ENCODE results near the gene CSF3. TPM values are rescaled to one million over a fixed set of nuclear protein-coding genes. Genes with fewer than 3 reads are reported as not detected.

CSF3 gene
- total RNA-seq, 1 experiment from 2014 or later = not detected

- Histone ChIP-seq H3T11ph (ENCODE audit: low read length) (no peak overlapping the region), H3K9ac (ENCODE audit: extremely low read depth, insufficient read length, low read length) (no peak overlapping the region), H3K27me3 (ENCODE audit: insufficient read depth, low read length) (no peaks in the 10 kb centered on the region), H3K4ac (ENCODE audit: low read depth, low read length) (no peak overlapping the region), H3K18ac (ENCODE audit: insufficient read length, low read depth, low read length) (no peak overlapping the region), H4K20me1 (ENCODE audit: control insufficient read depth, insufficient read depth, insufficient read length) (no peaks in the 10 kb centered on the region), H2AK5ac (ENCODE audit: insufficient read length, low read length) (no peak overlapping the region), H2BK15ac (ENCODE audit: low read depth, low read length) (no peak overlapping the region), H3K23me2 (ENCODE audit: insufficient read length, low read depth, low read length, poor library complexity, severe bottlenecking) (no peaks in the 10 kb centered on the region), H4K91ac (ENCODE audit: insufficient read length, low read depth, low read length) (no peak overlapping the region), H3K27ac (ENCODE audit: insufficient read length, low read depth, low read length) (no peak overlapping the region), H3K79me2 (ENCODE audit: insufficient read depth, low read length) (no peaks in the 10 kb centered on the region), H2BK12ac (ENCODE audit: insufficient read length, low read depth, low read length) (no peak overlapping the region), H3K14ac (ENCODE audit: insufficient read depth, low read length) (no peak overlapping the region), H2BK120ac (ENCODE audit: low read depth, low read length, poor library complexity, severe bottlenecking) (no peak overlapping the region), H3K56ac (ENCODE audit: insufficient read length, low read depth, low read length) (no peak overlapping the region), H3K4me2 (ENCODE audit: insufficient read depth, insufficient read length, low read length) (no peak overlapping the region), H3K23ac (ENCODE audit: insufficient read length, low read depth, low read length) (no peak overlapping the region), H2AFZ (ENCODE audit: low read length) (no peak overlapping the region), H2BK5ac (ENCODE audit: insufficient read length, low read length) (no peak overlapping the region), H4K8ac (replicated peaks; ENCODE audit: insufficient read length, low read depth, low read length) (no peak overlapping the region), H2BK20ac (ENCODE audit: low read depth, low read length, poor library complexity, severe bottlenecking) (no peak overlapping the region), H3K79me1 (ENCODE audit: insufficient read depth, low read depth, low read length, poor library complexity, severe bottlenecking) (no peaks in the 10 kb centered on the region), H4K5ac (ENCODE audit: insufficient read length, low read depth, low read length) (no peak overlapping the region), H3K9me3 (ENCODE audit: control insufficient read depth, low read depth, low read length) (no peaks in the 10 kb centered on the region), H3K4me1 (ENCODE audit: insufficient read depth, low read length) (no peaks in the 10 kb centered on the region; the same call in none of the 2 replicates)
- WGBS (ENCODE audit: extremely low coverage, insufficient read length, low lambda C conversion rate) = no CpG with 5 or more reads among the region's 2 CpGs
- no peak for TF ChIP-seq CTCF (conservative IDR thresholded peaks at IDR 0.05)
- DNase-seq = no peak
- H3K9me3 Mint-ChIP-seq = no peaks in the 10 kb centered on the region; a peak in 1 of 5 replicates
- 0 out of 4 replicates have a peak, but pooled peaks cover 0 to 3% of the 10 kb centered on the region in 2 experiments for H3K4me1 Mint-ChIP-seq
- H3K4me3 Mint-ChIP-seq = no peak overlapping the region
- H3K27me3 Mint-ChIP-seq (ENCODE audit: low read depth) = peaks cover 41% of the 10 kb centered on the region
- H3K36me3 Mint-ChIP-seq (ENCODE audit: insufficient read depth in 1 of 3, low read depth in 3 of 3) = no peaks in the 10 kb centered on the region
- no peak overlapping the region for H3K27ac Mint-ChIP-seq
These were observed 41.7 kb upstream of the CSF3 start for GRCh38 chr17:39973496-39973895.

Data from H9 (cell line).